ENCODE data around the gene EXOC6B. TPM values are rescaled to one million over a fixed set of nuclear protein-coding genes. Genes with fewer than 3 reads are reported as not detected.
A peak's percentile ranks its signal among the peaks of the same experiment; 100 is the strongest.

Gene EXOC6B
- total RNA-seq, 1 donor from 2014 or later = 104 TPM

DNA sequence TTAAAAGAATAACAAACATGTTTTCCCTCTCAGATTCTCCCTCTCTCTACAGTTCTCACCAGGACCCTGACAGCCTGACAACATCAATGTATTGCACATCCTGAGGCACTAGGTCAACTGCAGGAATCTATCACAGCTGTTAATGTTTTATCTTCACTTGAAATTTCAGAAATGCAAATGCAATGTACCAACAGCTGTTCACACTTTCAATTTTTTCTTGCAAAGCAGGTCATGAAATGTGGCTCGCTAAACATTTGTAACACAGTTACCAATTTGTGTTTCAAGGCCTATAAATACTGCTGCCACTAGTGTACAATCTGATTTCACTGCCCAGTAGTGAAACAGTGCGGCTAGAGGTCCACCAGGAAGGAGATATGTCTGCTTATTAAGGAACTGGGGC lies 147.8 kb downstream of the EXOC6B start:
- Mint-ChIP-seq H3K4me3 (no peak overlapping the region), H3K4me1 (peaks cover 65% of the 10 kb centered on the region), H3K27ac (peak overlapping the region; percentile 81), H3K36me3 (peaks cover 14% of the 10 kb centered on the region), H3K9me3 (no peaks in the 10 kb centered on the region), H3K27me3 (ENCODE audit: low read depth) (no peaks in the 10 kb centered on the region)
- no peak for DNase-seq (ENCODE audit: low spot score in 2 of 2, unreplicated experiment in 2 of 2)
- TF ChIP-seq, protein P1, sequence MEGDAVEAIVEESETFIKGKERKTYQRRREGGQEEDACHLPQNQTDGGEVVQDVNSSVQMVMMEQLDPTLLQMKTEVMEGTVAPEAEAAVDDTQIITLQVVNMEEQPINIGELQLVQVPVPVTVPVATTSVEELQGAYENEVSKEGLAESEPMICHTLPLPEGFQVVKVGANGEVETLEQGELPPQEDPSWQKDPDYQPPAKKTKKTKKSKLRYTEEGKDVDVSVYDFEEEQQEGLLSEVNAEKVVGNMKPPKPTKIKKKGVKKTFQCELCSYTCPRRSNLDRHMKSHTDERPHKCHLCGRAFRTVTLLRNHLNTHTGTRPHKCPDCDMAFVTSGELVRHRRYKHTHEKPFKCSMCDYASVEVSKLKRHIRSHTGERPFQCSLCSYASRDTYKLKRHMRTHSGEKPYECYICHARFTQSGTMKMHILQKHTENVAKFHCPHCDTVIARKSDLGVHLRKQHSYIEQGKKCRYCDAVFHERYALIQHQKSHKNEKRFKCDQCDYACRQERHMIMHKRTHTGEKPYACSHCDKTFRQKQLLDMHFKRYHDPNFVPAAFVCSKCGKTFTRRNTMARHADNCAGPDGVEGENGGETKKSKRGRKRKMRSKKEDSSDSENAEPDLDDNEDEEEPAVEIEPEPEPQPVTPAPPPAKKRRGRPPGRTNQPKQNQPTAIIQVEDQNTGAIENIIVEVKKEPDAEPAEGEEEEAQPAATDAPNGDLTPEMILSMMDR (IDR thresholded peaks at IDR 0.05; ENCODE audit: unreplicated experiment) = no peak

DNA sequence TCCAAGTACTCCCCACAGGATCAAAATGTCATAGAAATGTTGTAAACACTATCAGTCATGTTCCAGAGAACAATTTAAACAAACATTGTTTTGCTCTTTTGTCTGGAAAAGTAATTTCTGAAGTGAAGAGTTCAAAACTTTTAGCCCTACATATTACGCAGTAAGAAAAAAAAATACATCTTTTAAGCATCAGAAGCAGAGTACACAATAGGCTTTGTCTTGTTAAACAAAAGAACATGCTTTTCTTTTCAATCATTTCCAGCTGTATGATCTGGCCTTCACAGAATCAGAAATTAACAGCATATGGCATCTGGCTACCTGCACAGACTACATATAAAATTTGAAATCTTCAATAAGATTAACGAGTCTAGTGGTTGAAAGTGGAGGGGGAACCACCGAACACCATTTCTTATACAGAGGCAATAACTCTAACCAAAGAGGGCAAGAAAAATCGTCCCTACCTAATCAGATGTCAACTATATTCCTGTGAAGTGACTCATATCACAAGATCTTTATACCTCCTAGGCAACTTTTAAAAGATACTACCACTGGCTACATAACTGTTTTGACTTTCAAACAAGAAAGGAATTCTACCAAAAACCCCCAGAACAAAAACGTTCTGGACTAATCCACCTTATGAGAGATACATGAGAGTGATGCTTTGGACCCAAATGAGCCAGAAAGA lies 149.3 kb downstream of the EXOC6B start:
- no peak overlapping the region for H3K4me3 Mint-ChIP-seq
- no peaks in the 10 kb centered on the region for H3K27me3 Mint-ChIP-seq (ENCODE audit: low read depth)

DNA sequence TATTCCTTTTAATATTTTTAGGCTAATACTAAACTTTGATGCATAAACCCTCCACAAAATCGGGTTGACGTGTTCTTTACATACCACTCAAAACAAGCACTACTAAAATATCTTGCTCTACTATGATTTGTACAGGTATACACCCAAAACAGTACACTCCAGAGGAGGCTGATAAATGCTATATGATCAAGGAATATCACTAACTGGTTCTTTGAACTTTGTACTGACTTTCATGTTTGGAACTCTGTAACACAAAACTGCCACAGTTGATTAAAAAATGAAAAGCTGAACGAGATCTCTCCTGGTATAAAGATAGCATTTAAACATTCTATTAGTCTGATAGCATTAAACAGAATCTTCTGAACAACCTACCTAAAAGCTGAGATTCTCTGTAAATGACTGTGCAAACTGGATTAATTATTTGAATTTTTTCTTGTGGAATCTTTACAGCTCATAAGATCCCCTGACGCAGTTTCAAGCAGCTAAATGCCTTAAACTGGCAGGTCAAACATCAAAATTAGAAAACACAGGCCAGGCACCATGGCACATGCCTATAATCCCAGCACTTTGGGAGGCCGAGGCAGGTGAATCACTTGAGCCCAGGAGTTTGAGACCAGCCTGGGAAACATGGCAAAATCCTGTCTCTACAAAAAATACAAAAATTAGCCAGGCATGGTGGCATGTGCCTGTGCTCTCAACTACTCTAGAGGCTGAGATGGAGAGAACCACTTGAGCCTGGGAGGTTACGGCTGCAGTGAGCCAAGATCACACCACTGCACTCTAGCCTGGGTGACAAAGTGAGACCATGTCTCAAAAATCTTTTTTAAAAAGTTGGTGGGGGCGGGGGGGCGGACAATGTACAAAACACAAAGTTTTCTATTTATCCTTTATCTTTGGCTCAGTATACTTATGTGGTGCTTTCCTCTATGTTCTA lies 150.6 kb downstream of the EXOC6B start:
- Mint-ChIP-seq H3K27ac (peak overlapping the region; percentile 96), H3K9me3 (peaks cover 16% of the 10 kb centered on the region), H3K4me3 (no peak overlapping the region), H3K27me3 (ENCODE audit: low read depth) (no peaks in the 10 kb centered on the region), H3K36me3 (peaks cover 26% of the 10 kb centered on the region), H3K4me1 (peaks cover 49% of the 10 kb centered on the region)
- no peak for DNase-seq (ENCODE audit: low spot score in 2 of 2, unreplicated experiment in 2 of 2)
- TF ChIP-seq, protein P1 (IDR thresholded peaks at IDR 0.05; ENCODE audit: unreplicated experiment) = no peak

More for the DNA sequence above, 149.3 kb downstream of the EXOC6B start:
- Mint-ChIP-seq H3K9me3 (peaks cover 10% of the 10 kb centered on the region), H3K36me3 (peaks cover 24% of the 10 kb centered on the region), H3K4me1 (peaks cover 49% of the 10 kb centered on the region), H3K27ac (peak overlapping the region; percentile 96)
- no peak for DNase-seq (ENCODE audit: low spot score in 2 of 2, unreplicated experiment in 2 of 2)
- TF ChIP-seq, protein P1 (IDR thresholded peaks at IDR 0.05; ENCODE audit: unreplicated experiment) = no peak

DNA sequence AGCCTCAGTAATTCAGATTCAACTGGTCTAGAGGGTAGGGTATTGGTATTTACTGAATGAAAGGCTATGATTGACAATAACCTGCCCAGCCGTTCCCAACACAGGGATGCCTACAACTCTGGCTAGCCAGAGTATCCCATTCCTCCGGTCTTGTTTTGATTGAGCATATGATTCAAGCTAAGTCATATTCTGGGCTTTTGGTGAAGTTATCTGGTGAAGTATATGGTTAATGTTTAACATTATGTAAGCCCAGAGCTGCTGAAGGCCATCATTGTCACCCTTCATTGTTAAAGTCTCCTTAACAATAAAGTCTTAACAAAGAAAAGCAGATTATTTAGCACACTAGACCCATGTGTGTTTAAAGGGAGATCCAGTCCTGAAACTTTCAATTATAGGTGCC lies 152.6 kb downstream of the EXOC6B start:
- Mint-ChIP-seq H3K4me3 (no peak overlapping the region), H3K9me3 (peaks cover 27% of the 10 kb centered on the region), H3K36me3 (peaks cover 32% of the 10 kb centered on the region), H3K4me1 (peaks cover 42% of the 10 kb centered on the region), H3K27ac (no peak overlapping the region), H3K27me3 (ENCODE audit: low read depth) (no peaks in the 10 kb centered on the region)
- DNase-seq (ENCODE audit: low spot score in 2 of 2, unreplicated experiment in 2 of 2) = no peak
- TF ChIP-seq, protein P1 (IDR thresholded peaks at IDR 0.05; ENCODE audit: unreplicated experiment) = no peak

DNA sequence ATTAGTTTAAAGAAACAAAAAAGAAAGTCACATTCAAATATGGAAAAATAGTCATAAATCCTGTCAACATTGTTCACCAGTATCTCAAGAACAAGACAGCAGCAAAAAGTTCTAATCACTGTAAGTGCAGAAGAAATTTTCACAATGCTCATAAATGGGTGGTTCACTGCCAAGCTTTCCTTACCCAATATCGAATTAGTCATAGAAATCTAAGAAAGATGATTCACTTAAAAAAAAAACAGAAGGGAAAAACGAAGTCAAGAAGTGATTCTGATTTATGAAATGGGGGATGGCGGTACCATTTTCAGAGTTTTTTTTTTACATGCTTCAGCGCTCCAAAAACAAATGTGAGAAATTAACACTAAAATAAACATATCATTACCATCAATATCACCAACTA lies 156.7 kb downstream of the EXOC6B start:
- DNase-seq (ENCODE audit: low spot score in 2 of 2, unreplicated experiment in 2 of 2) = no peak
- Mint-ChIP-seq H3K36me3 (peaks cover 71% of the 10 kb centered on the region), H3K4me1 (peaks cover 8% of the 10 kb centered on the region), H3K27me3 (ENCODE audit: low read depth) (no peaks in the 10 kb centered on the region), H3K27ac (peak overlapping the region; percentile 53), H3K4me3 (no peak overlapping the region), H3K9me3 (peaks cover 59% of the 10 kb centered on the region)
- TF ChIP-seq, protein P1 (IDR thresholded peaks at IDR 0.05; ENCODE audit: unreplicated experiment) = no peak
